Suprapubic skin (tissue), 3 donors: Measurements from ENCODE around the gene MCU.

ENCODE experiments used
- EP300 ChIP-seq: sonication (generic); formaldehyde crosslinking; IDR thresholded peaks from one replicate; pipeline ENCODE4 v1.6.1; 2017; ENCODE audit warnings: antibody characterized with exemption
- TF ChIP-seq, protein P1 (sequence below), 2 donors: fragments of 200-600 bp in 1 of 2; fragments of 450-650 bp in 1 of 2; sonication (generic) in 1 of 2; IDR thresholded peaks; one replicate each; pipeline ENCODE4 v1.5.1; 2016 to 2019; ENCODE audit warnings: antibody characterized with exemption in 2 of 2, mild to moderate bottlenecking in 1 of 2, moderate library complexity in 1 of 2

DNA sequence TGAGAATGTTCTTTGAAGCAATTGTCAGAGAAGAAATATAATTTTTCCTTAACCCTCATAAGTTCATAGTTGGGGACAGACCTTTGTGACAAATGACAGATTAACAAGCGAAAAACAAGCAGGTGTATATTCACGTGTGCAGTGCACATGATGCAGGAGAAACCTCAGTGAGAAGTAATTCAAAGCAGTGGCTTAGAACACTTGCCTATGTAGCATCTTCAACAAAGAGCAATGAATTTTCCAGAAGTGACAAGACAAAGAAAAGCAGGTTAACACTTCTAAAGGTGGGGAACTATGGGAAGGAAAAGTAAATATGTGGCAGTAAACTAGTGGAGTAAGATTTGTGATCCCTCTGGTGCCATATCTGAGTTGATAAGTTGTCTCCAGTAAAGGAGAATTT lies 65.8 kb downstream of the MCU start:
- no peak for TF ChIP-seq EP300
- TF ChIP-seq, protein P1, sequence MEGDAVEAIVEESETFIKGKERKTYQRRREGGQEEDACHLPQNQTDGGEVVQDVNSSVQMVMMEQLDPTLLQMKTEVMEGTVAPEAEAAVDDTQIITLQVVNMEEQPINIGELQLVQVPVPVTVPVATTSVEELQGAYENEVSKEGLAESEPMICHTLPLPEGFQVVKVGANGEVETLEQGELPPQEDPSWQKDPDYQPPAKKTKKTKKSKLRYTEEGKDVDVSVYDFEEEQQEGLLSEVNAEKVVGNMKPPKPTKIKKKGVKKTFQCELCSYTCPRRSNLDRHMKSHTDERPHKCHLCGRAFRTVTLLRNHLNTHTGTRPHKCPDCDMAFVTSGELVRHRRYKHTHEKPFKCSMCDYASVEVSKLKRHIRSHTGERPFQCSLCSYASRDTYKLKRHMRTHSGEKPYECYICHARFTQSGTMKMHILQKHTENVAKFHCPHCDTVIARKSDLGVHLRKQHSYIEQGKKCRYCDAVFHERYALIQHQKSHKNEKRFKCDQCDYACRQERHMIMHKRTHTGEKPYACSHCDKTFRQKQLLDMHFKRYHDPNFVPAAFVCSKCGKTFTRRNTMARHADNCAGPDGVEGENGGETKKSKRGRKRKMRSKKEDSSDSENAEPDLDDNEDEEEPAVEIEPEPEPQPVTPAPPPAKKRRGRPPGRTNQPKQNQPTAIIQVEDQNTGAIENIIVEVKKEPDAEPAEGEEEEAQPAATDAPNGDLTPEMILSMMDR (IDR thresholded peaks at IDR 0.05) = no peak
